WERI-Rb-1 (cell line): ENCODE results near the gene ZNF345.

ENCODE experiments used
- DNase-seq: peaks from one replicate; pipeline ENCODE4 v3.0.0-alpha.2; 2020
- H3K27ac ChIP-seq: fragments of 250-450 bp; sonication (Bioruptor Pico); 2 replicates; pipeline ENCODE4 v1.5.1; 2020; ENCODE audit warnings: mild to moderate bottlenecking, moderate library complexity
- H3K27me3 ChIP-seq: fragments of 250-450 bp; sonication (Bioruptor Pico); 2 replicates; pipeline ENCODE4 v1.5.1; 2021; ENCODE audit warnings: mild to moderate bottlenecking, low read depth, moderate library complexity; ENCODE audit not compliant: insufficient read depth, severe bottlenecking
- H3K36me3 ChIP-seq: fragments of 250-450 bp; sonication (Bioruptor Pico); 2 replicates; pipeline ENCODE4 v1.5.1; 2020; ENCODE audit warnings: mild to moderate bottlenecking, moderate library complexity
- H3K4me3 ChIP-seq: 2 replicates; pipeline ENCODE4 v1.5.1; 2011; ENCODE audit warnings: low read depth, mild to moderate bottlenecking, control low read depth, low read length
- H3K9me3 ChIP-seq: fragments of 250-450 bp; sonication (Bioruptor Pico); 2 replicates; pipeline ENCODE4 v1.5.1; 2021; ENCODE audit warnings: mild to moderate bottlenecking, moderate library complexity; ENCODE audit not compliant: severe bottlenecking
- TF ChIP-seq, protein P1 (sequence below): IDR thresholded peaks from 2 replicates; pipeline ENCODE4 v1.5.1; 2011; ENCODE audit warnings: low read depth, mild to moderate bottlenecking, control low read depth, inconsistent platforms, low read length

ZNF345 gene

DNA sequence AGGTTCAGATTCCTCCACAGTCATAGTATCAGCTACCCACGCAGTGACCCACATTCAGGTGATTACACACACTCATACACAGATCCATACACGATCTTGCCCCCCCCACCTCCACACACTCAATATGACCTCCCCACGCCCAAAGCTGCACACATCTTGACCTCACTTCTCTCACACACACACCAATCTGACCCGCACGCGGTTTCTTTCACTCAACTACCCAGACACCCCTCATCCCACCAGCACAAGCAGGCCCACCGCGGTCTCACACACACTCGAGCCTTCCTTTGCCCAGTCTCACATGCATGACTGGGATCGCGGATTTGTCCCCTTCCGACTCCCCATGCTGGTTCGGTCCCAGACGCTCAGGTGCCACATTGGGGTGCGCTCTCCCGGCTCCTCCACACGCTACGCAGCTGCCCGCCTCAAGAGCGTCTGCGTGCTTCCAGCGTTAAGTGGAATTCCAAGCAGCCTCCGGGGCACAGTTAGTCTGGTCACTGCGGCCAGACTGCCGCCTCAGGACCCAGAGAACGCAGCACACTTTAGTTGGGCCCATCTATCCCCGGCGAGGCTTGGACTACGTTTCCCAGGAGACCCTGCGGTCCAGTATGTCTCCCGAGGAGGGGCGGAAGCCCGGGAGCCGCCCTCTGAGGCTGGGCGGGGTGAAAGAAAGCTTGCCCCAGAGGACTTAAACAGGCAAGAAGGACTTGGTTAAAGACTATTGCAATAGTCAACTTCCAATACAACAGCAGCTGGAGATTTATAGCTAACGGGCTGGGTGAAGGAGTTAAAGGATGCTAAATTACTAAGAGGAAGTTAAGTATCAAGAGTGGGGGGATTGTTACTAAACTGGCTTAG is 746 bp upstream of the ZNF345 start:
- Histone ChIP-seq H3K4me3 (peak overlapping the region; percentile 83), H3K27me3 (no peaks in the 10 kb centered on the region), H3K9me3 (no peaks in the 10 kb centered on the region), H3K27ac (peak overlapping the region; percentile 79), H3K36me3 (peaks cover 10% of the 10 kb centered on the region)
- TF ChIP-seq, protein P1, sequence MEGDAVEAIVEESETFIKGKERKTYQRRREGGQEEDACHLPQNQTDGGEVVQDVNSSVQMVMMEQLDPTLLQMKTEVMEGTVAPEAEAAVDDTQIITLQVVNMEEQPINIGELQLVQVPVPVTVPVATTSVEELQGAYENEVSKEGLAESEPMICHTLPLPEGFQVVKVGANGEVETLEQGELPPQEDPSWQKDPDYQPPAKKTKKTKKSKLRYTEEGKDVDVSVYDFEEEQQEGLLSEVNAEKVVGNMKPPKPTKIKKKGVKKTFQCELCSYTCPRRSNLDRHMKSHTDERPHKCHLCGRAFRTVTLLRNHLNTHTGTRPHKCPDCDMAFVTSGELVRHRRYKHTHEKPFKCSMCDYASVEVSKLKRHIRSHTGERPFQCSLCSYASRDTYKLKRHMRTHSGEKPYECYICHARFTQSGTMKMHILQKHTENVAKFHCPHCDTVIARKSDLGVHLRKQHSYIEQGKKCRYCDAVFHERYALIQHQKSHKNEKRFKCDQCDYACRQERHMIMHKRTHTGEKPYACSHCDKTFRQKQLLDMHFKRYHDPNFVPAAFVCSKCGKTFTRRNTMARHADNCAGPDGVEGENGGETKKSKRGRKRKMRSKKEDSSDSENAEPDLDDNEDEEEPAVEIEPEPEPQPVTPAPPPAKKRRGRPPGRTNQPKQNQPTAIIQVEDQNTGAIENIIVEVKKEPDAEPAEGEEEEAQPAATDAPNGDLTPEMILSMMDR, result no peak
- DNase-seq, result peak; percentile 89

DNA sequence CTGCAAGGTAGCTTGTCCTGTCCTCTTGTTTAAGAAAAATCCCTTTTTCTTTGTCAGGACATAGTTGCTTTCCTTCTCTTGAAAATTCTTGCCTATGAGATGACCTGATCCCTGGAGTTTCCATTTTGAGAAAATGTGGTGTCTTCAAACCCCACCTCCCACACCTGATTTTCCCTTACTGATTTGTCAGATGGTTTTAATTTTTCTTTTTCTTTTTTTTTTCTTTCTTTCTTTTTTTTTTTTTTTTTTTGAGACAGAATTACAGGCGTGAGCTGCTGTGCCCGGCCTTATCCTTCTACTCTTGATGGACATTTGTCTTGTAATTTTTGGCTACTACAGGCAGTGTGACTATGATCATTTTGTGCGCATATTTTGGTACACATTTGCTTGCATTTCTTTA is 1.2 kb downstream of the ZNF345 start:
- Histone ChIP-seq H3K27ac (no peak overlapping the region), H3K9me3 (no peaks in the 10 kb centered on the region), H3K36me3 (peaks cover 13% of the 10 kb centered on the region), H3K27me3 (no peaks in the 10 kb centered on the region), H3K4me3 (0 out of 2 replicates have a peak overlapping the region, but pooled peaks have one; percentile 83)
- no peak for DNase-seq
- TF ChIP-seq, protein P1, result no peak

DNA sequence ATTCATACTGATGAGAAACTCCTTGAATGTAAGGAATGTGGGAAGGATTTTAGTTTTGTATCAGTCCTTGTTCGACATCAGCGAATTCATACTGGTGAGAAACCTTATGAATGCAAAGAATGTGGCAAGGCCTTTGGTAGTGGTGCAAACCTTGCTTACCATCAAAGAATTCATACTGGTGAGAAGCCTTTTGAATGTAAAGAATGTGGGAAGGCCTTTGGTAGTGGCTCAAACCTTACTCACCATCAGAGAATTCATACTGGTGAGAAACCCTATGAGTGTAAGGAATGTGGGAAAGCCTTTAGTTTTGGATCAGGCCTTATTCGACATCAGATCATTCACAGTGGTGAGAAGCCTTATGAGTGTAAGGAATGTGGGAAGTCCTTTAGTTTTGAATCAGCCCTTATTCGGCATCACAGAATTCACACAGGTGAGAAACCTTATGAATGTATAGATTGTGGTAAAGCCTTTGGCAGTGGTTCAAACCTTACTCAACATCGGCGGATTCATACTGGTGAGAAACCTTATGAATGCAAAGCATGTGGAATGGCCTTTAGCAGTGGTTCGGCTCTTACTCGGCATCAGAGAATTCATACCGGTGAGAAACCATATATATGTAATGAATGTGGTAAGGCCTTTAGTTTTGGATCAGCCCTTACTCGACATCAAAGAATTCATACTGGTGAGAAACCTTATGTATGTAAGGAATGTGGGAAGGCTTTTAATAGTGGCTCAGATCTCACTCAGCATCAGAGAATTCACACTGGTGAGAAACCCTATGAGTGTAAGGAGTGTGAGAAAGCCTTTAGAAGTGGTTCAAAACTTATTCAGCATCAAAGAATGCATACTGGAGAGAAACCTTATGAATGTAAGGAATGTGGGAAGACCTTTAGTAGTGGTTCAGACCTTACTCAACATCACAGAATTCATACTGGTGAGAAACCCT is 26.6 kb downstream of the ZNF345 start:
- Histone ChIP-seq H3K27ac (no peak overlapping the region), H3K9me3 (peaks cover 28% of the 10 kb centered on the region), H3K27me3 (no peaks in the 10 kb centered on the region), H3K36me3 (peaks cover 27% of the 10 kb centered on the region), H3K4me3 (no peak overlapping the region)
- TF ChIP-seq, protein P1, result no peak
- DNase-seq, result no peak

DNA sequence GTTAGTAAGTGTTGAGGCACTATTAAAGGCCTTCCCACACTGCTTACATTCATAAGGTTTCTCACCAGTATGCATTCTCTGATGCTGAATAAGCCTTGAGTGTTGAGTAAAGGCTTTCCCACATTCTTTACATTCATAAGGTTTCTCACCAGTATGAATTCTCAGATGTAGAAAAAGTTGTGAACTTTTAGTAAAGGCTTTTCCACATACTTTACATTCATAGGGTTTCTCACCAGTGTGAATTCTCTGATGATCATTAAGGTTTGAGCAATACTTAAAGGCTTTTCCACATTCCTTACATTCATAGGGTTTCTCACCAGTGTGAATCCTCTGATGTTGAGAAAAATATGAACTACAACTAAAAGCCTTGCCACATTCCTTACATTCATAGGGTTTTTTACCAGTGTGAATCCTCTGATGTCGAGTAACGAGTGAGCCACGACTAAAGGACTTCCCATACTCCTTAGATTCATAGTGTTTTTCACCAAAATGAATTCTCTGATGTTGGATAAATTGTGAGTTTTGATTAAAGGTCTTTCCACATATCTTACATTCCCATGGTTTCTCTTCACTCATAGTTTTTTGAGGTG is 41.2 kb downstream of the ZNF345 start:
- no peak overlapping the region for H3K27ac ChIP-seq
- H3K4me3 ChIP-seq, result no peak overlapping the region
- TF ChIP-seq, protein P1, result no peak
- peaks cover 52% of the 10 kb centered on the region for H3K9me3 ChIP-seq
- no peaks in the 10 kb centered on the region for H3K27me3 ChIP-seq
- DNase-seq, result no peak
- peaks cover 70% of the 10 kb centered on the region for H3K36me3 ChIP-seq

DNA sequence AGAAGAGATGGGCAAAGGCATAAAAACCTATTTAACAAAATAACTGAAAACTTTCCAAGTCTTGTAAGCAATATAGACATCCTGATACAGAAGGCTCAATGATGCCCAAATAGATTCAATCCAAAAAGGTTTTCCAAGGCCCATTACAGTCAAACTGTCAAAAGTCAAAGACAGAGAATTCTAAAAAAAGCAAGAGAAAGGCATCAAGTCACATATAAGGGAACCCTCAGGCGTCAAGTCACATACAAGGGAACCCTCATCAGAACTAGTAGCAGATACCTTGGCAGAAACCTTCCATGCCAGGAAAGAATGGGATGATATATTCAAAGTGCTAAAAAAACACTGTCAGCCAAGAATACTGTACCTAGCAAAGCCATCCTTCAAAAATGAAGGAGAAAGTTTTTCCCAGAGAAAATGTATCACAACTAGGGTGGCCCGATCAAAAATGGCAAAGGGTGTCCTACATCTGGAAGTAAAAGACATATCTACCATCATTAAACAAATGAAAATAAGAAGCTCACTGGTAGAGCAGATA is 44.2 kb downstream of the ZNF345 start:
- TF ChIP-seq, protein P1, result no peak
- Histone ChIP-seq H3K27me3 (no peaks in the 10 kb centered on the region), H3K27ac (no peak overlapping the region), H3K9me3 (peaks cover 39% of the 10 kb centered on the region), H3K36me3 (peaks cover 71% of the 10 kb centered on the region), H3K4me3 (no peak overlapping the region)
- no peak for DNase-seq
